Prostate gland (tissue), 2 donors: ENCODE measurements around the gene BCR. TPM values are rescaled to one million over a fixed set of nuclear protein-coding genes. Genes with fewer than 3 reads are reported as not detected.

Source experiments
- DNase-seq: peaks from one replicate; pipeline ENCODE4 v3.0.0-alpha.2; 2019; ENCODE audit warnings: low spot score
- H3K27ac ChIP-seq, 2 donors: fragments of 200-600 bp; sonication (generic); 2 replicates each; pipeline ENCODE4 v1.5.1; 2017 to 2019
- H3K27me3 ChIP-seq: fragments of 200-600 bp; sonication (generic); replicated peaks from 2 replicates; pipeline ENCODE4 v1.5.1; 2019; ENCODE audit not compliant: insufficient read depth
- H3K36me3 ChIP-seq, 2 donors: fragments of 200-600 bp; sonication (generic); 1 replicate in 1 of 2; 2 replicates in 1 of 2; pipeline versions ENCODE4 v1.5.1 to v1.8.1; 2017 to 2019
- H3K4me1 ChIP-seq: fragments of 200-600 bp; sonication (generic); replicated peaks from 2 replicates; pipeline ENCODE4 v1.5.1; 2019
- H3K4me3 ChIP-seq, 2 donors: fragments of 200-600 bp; sonication (generic); 2 replicates each; pipeline ENCODE4 v1.5.1; 2017 to 2019
- H3K9me3 ChIP-seq: fragments of 200-600 bp; sonication (generic); 2 replicates; pipeline ENCODE4 v1.5.1; 2017
- POLR2A ChIP-seq: fragments of 450-650 bp; IDR thresholded peaks from one replicate; pipeline ENCODE4 v1.6.1; 2016; ENCODE audit warnings: antibody characterized with exemption, mild to moderate bottlenecking
- POLR2AphosphoS5 ChIP-seq: sonication (generic); formaldehyde crosslinking; IDR thresholded peaks from one replicate; pipeline ENCODE4 v1.6.1; 2017; ENCODE audit warnings: antibody characterized with exemption
- WGBS: methylation state at CpG from one replicate; pipeline ENCODE4 v1.1.5; 2018; 5-methylcytosine and 5-hydroxymethylcytosine counted together
- intact Hi-C: fragments of 100-400 bp; cut with DNase I; formaldehyde crosslinking; loops from one replicate; pipeline ENCODE4 v1.14.2; 2022
- total RNA-seq, 2 donors: library from RNA; depleted of rRNA; stranded (reverse); fragments of >200 nt; gene quantifications; one replicate each; pipeline ENCODE4 v1.1.0, GENCODE V29; 2016
- TF ChIP-seq, protein P1 (sequence below), 4 experiments: fragments of 200-600 bp in 2 of 4; fragments of 450-650 bp in 2 of 4; sonication (generic) in 2 of 4; IDR thresholded peaks; 1 replicate in 3 of 4; 2 replicates in 1 of 4; pipeline ENCODE4 v1.5.1; 2016 to 2019; ENCODE audit warnings: antibody characterized with exemption in 4 of 4, mild to moderate bottlenecking in 2 of 4, moderate library complexity in 2 of 4

BCR gene
- total RNA-seq, 2 donors from 2014 or later: 32.7 to 88.8 TPM

DNA sequence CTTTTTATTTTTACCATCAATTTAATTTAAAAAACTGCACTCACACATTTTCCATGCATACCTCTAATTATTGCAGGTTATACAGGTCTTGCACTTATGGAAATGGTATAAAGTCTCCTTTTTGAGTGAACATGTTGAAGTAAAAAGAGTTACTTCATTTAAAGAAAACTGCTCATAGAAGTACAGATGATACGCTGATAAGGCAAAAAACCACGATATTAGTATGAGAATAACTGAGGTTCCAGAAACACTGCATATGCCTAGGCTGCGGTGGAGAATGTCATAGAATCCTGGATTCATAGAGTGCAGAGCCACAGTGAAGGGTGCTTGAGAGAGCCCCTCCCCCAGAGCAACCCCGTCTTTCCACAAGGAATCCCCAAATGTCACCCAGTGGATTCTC is 175.8 kb downstream of the BCR start:
- DNase-seq: no peak
- intact Hi-C loops: no loop called here
- H3K4me3 ChIP-seq: no peak overlapping the region
- no peak overlapping the region for H3K27ac ChIP-seq
- 69% methylated on average over 4 of the region's 4 CpGs for WGBS
- no peaks in the 10 kb centered on the region for H3K36me3 ChIP-seq
- H3K4me1 ChIP-seq: no peaks in the 10 kb centered on the region
- no peaks in the 10 kb centered on the region for H3K27me3 ChIP-seq
- H3K9me3 ChIP-seq: no peaks in the 10 kb centered on the region
- TF ChIP-seq POLR2A (no peak), POLR2AphosphoS5 (no peak)
- TF ChIP-seq, protein P1, sequence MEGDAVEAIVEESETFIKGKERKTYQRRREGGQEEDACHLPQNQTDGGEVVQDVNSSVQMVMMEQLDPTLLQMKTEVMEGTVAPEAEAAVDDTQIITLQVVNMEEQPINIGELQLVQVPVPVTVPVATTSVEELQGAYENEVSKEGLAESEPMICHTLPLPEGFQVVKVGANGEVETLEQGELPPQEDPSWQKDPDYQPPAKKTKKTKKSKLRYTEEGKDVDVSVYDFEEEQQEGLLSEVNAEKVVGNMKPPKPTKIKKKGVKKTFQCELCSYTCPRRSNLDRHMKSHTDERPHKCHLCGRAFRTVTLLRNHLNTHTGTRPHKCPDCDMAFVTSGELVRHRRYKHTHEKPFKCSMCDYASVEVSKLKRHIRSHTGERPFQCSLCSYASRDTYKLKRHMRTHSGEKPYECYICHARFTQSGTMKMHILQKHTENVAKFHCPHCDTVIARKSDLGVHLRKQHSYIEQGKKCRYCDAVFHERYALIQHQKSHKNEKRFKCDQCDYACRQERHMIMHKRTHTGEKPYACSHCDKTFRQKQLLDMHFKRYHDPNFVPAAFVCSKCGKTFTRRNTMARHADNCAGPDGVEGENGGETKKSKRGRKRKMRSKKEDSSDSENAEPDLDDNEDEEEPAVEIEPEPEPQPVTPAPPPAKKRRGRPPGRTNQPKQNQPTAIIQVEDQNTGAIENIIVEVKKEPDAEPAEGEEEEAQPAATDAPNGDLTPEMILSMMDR (IDR thresholded peaks at IDR 0.05): no peak

- H3K4me3 ChIP-seq: no peak overlapping the region
- H3K4me1 ChIP-seq: no peaks in the 10 kb centered on the region
- H3K36me3 ChIP-seq: no peaks in the 10 kb centered on the region
- H3K9me3 ChIP-seq: no peaks in the 10 kb centered on the region
- 53% methylated on average over 14 of the region's 14 CpGs for WGBS
- H3K27ac ChIP-seq: no peak overlapping the region
- intact Hi-C loops: no loop called here
- no peak for TF ChIP-seq POLR2AphosphoS5
- TF ChIP-seq, protein P1 (IDR thresholded peaks at IDR 0.05): no peak
- TF ChIP-seq POLR2A: no peak
- no peaks in the 10 kb centered on the region for H3K27me3 ChIP-seq
- no peak for DNase-seq
Measured at GRCh38 chr22:23357053-23357452, 176.7 kb downstream of the BCR start.

DNA sequence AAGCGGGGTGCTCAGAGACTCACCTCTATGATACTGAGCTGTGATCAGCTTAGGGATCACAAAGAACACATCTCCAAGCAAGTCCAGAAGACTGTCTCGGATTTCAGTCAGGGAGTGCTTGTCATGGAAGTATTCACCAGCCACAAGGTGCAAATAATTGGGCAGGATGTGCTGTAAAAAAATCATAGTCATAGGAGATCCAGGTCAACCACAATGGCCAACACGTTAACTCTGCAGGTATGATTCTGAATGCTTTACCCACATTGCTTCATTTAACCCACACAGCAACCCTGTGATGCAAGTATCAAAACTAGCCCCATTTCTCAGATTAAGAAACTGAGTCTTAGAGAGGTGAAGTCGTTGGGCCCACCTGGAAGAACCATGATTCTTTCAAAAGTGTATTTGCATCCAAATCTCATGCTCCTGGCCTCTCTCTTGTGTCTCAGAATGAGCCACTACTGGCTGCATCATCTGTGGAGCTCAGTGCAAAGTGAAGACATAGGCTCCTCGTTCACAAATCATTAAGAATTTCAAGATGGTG is 179.3 kb downstream of the BCR start:
- no peak overlapping the region for H3K27ac ChIP-seq
- H3K27me3 ChIP-seq: no peaks in the 10 kb centered on the region
- H3K4me1 ChIP-seq: no peaks in the 10 kb centered on the region
- H3K4me3 ChIP-seq: no peak overlapping the region
- intact Hi-C loops: no loop called here
- TF ChIP-seq POLR2A: no peak
- TF ChIP-seq, protein P1 (IDR thresholded peaks at IDR 0.05): no peak
- TF ChIP-seq POLR2AphosphoS5: no peak
- 65% methylated on average over 5 of the region's 5 CpGs for WGBS
- H3K9me3 ChIP-seq: no peaks in the 10 kb centered on the region
- no peak for DNase-seq
- H3K36me3 ChIP-seq: no peaks in the 10 kb centered on the region

- intact Hi-C loops: no loop called here
- no peak overlapping the region for H3K4me3 ChIP-seq
- TF ChIP-seq, protein P1 (IDR thresholded peaks at IDR 0.05): no peak
- TF ChIP-seq POLR2AphosphoS5: no peak
- no peak for TF ChIP-seq POLR2A
- no peak overlapping the region for H3K27ac ChIP-seq
- H3K4me1 ChIP-seq: no peaks in the 10 kb centered on the region
- H3K27me3 ChIP-seq: no peaks in the 10 kb centered on the region
- H3K36me3 ChIP-seq: no peaks in the 10 kb centered on the region
- H3K9me3 ChIP-seq: no peaks in the 10 kb centered on the region
- DNase-seq: no peak
Measured at GRCh38 chr22:23361676-23362075, 181.4 kb downstream of the BCR start.

DNA sequence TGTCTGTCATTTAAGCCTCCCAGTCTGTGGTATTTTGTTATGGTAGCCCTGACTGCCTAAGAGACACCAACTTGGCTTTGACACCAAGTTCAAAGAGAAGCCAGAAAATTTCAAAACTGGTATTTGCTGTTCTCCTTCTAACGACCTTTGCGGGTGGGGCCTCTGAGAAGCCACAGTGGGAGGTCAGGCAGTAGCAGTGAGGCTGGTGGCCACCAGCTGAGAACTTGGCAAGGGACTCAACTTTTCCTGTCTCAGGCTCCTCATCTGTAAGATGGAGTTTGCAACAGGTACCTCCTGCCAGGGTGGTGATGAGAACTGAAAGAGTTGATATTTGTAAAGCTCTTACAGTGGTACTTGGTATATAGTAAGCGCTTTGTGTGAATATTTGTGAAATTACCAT is 183.4 kb downstream of the BCR start:
- no peak overlapping the region for H3K4me3 ChIP-seq
- WGBS: 56% methylated on average over 3 of the region's 3 CpGs
- intact Hi-C loops: no loop called here

More for the DNA sequence above, 183.4 kb downstream of the BCR start:
- Histone ChIP-seq H3K4me1 (no peaks in the 10 kb centered on the region), H3K27ac (no peak overlapping the region), H3K36me3 (no peaks in the 10 kb centered on the region), H3K27me3 (no peaks in the 10 kb centered on the region), H3K9me3 (no peaks in the 10 kb centered on the region)
- TF ChIP-seq, protein P1 (IDR thresholded peaks at IDR 0.05): no peak
- no peak for TF ChIP-seq POLR2AphosphoS5
- no peak for TF ChIP-seq POLR2A
- DNase-seq: no peak
